Stimulated activated CD4-positive, alpha-beta T cell treated with anti-CD3 and anti-CD28 coated beads, TNF-alpha, amount 100 ng/mL, for 24 hours (primary cell): ENCODE results near the gene JAGN1.
"Not testable (repeated sequence)": the region's sequence is repeated elsewhere in the genome, so short reads cannot be mapped to it uniquely, and the experiment has no call there.

Experiments
- DNase-seq, 3 experiments: peaks; one replicate each; pipeline ENCODE4 v3.0.0-alpha.2; 2020; ENCODE audit warnings: low read depth in 3 of 3

JAGN1 gene

GRCh38 chr3:9916734-9917680 is 26.6 kb downstream of the JAGN1 start, which contains the start of gene IL17RC:
TSS of gene IL17RC (plus strand) at chr3:9917098. CDS start at chr3:9917316, 218 bp downstream.
- peak in 1 of 3 experiments; percentile 44 for DNase-seq

- no peak for DNase-seq
These were observed 27.4 kb downstream of the JAGN1 start for GRCh38 chr3:9917820-9918219.

GRCh38 chr3:9918261-9919038 is 28.0 kb downstream of the JAGN1 start:
- no peak for DNase-seq

- no peak for DNase-seq
These were observed 37.7 kb downstream of the JAGN1 start for GRCh38 chr3:9928158-9928557.

GRCh38 chr3:9930804-9931418 is 40.5 kb downstream of the JAGN1 start:
- no peak for DNase-seq

GRCh38 chr3:9932535-9932842 is 42.1 kb downstream of the JAGN1 start:
- no peak for DNase-seq

- DNase-seq: peak; percentile 79 to 90 (median 85)
These were observed 42.6 kb downstream of the JAGN1 start for GRCh38 chr3:9932843-9933560.

GRCh38 chr3:9933561-9934234 is 43.3 kb downstream of the JAGN1 start, which contains the start of gene CRELD1:
TSS of gene CRELD1 (plus strand) at chr3:9933834. CDS start at chr3:9934439, 605 bp downstream.
- peak; percentile 93 to 97 (median 94) for DNase-seq

- DNase-seq: no peak
These were observed 43.8 kb downstream of the JAGN1 start for GRCh38 chr3:9934235-9934621.

- no peak for DNase-seq
These were observed 44.6 kb downstream of the JAGN1 start for GRCh38 chr3:9934993-9935392.

- DNase-seq: no peak
These were observed 45.6 kb downstream of the JAGN1 start for GRCh38 chr3:9935966-9936510.

- DNase-seq: no peak
These were observed 47.3 kb downstream of the JAGN1 start for GRCh38 chr3:9937486-9938238.

GRCh38 chr3:9938966-9939365 is 48.6 kb downstream of the JAGN1 start:
- DNase-seq: no peak

- DNase-seq: not testable (repeated sequence)
These were observed 49.5 kb downstream of the JAGN1 start for GRCh38 chr3:9939906-9940305.

GRCh38 chr3:9940746-9941145 is 50.3 kb downstream of the JAGN1 start:
- no peak for DNase-seq

- no peak for DNase-seq
These were observed 51.8 kb downstream of the JAGN1 start for GRCh38 chr3:9942164-9942563.

GRCh38 chr3:9942934-9943690 is 52.7 kb downstream of the JAGN1 start:
- no peak for DNase-seq
